DMS114 treated with DMSO at 0.1 percent for 48 hours (cell line): Measurements from ENCODE around the gene SERINC4.
"Not testable (repeated sequence)": the region's sequence is repeated elsewhere in the genome, so short reads cannot be mapped to it uniquely, and the experiment has no call there.

Source experiments
- DNase-seq: peaks from one replicate; lab custom pipeline; 2025; ENCODE audit not compliant: unreplicated experiment; lab: John Stamatoyannopoulos, UW

Gene SERINC4

DNA sequence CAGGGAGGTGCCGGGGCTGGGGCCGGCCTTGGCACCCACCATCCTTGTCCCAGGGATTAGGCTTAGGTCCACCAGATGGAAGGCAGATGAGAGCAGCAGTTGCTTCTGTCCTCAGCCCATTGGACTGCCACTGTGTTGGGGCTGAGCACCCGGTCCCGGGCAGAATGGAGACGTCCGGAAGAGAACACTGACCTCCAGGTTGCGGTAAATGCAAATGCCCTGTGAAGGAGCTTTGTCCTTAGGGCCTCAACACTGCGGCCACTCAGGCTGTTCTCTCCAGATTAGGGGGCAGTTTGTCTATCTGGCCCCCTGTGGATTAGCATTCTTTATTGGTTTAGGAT is at the start of gene SERINC4:
Gene SERINC4 (minus strand): TSS at position 276 of the 341 bp plus-strand sequence. CDS start 234 bp downstream, at position 42.
- no peak for DNase-seq

DNA sequence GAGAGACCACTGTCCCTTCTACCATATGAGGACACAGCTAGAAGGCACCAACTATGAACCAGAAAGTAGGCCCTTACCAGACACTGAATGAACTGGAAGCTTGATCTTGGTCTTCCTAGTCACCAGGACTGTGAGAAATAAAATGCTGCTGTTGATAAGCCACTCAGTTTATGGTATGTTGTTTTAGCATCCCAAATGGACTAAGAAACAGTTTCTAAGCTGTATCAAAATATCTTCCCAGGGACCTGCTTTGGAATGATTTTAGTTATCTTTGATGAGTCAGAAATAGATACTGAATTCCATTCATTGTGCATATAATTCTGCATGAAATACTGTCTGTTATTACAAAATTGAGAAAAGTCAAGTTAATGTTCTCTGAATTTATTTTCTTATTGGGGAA is 45.4 kb upstream of the SERINC4 start:
- DNase-seq = no peak

- DNase-seq = not testable (repeated sequence)
Observed at GRCh38 chr15:43832485-43832884, 32.5 kb upstream of the SERINC4 start.

DNA sequence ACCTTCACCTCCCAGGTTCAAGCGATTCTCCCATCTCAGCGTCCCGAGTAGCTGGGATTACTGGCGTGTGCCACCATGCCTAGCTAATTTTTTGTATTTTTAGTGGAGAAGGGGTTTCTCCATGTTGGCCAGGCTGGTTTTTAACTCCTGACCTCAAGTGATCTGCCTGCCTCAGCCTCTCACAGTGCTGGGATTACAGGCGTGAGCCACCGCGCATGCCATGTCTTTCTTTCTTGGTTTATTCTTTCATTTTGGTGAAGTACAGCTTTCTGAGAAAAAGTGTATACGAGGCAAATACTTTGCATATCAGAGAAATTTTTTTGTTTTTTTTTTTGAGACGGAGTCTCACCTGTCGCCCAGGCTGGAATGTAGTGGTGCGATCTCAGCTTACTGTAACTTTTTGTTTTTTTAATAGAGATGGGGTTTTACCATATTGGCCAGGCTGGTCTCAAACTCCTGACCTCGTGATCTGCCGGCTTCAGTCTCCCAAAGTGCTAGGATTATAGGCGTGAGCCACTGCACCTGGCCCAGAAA is 31.6 kb upstream of the SERINC4 start:
- not testable (repeated sequence) for DNase-seq

GRCh38 chr15:43830691-43831275 is 30.8 kb upstream of the SERINC4 start:
- DNase-seq = not testable (repeated sequence)

- DNase-seq = not testable (repeated sequence)
Observed at GRCh38 chr15:43829951-43830540, 30.0 kb upstream of the SERINC4 start.

DNA sequence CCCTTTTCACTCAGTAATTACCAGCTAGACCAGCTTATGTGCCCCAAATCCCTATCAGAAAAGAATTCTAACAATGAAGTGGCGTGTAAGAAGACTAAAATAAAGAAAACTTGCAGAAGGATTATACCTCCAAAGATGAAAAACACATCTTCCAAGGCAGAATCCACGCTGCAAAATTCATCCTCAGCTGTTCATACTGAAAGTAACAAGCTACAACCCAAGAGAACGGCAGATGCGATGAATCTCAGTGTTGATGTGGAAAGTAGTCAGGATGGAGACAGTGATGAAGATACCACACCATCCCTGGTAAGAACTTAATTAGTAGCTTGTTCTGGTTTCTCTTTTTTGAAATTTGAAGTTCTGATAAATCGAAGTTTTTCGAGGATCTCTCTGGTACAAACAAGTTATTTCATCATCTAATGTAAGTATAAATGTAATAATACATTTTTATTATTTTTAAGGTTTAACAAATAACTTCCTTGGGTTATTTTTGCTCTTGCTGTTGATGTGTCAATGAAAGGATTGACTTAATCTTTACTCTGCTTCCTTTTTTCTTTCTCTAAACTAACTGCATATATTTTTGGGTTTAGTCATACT is 28.1 kb upstream of the SERINC4 start:
- peak; percentile 35 for DNase-seq

GRCh38 chr15:43826508-43827341 is 26.7 kb upstream of the SERINC4 start, which contains the start of gene WDR76:
WDR76 (plus strand) TSS chr15:43827002; CDS start chr15:43827033, 31 bp downstream.
- DNase-seq = peak; percentile 72

DNA sequence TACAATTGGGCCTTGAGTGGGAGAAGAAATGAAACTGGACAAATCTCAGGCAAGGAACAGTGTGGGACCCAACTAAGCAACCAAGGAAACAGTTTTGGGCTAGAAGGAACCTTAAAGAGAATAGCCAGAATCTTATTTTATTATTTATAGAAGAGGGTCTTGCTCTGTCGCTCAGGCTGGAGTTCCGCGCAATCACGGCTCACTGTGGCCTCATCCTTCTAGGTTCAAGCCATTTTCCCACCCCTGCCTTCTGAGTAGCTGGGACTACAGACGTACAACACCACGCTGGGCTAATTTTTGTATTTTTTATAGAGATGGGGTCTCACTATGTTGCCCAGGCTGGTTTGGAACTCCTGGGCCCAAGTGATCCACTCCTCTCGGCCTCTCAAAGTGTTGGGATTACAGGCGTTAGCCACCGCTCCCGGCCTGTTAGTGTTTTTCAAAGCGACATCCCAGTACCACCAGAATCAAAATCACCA is 26.0 kb upstream of the SERINC4 start:
- no peak for DNase-seq

DNA sequence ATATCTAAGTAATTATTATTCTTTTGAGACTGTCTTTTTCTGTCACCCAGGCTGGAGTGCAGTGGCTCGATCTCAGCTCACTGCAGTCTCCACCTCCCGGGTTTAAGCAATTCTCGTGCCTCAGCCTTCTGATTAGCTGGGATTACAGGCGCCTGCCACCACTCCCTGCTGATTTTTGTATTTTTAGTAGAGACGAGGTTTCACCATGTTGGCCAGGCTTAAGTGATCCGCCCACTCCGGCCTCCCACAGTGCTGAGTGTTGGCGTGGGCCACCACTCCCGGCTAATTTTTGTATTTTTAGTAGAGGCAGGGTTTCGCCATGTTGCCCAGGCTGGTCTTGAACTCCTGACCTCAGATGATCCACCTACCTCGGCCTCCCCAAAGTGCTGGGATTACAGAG is 25.3 kb upstream of the SERINC4 start:
- not testable (repeated sequence) for DNase-seq

DNA sequence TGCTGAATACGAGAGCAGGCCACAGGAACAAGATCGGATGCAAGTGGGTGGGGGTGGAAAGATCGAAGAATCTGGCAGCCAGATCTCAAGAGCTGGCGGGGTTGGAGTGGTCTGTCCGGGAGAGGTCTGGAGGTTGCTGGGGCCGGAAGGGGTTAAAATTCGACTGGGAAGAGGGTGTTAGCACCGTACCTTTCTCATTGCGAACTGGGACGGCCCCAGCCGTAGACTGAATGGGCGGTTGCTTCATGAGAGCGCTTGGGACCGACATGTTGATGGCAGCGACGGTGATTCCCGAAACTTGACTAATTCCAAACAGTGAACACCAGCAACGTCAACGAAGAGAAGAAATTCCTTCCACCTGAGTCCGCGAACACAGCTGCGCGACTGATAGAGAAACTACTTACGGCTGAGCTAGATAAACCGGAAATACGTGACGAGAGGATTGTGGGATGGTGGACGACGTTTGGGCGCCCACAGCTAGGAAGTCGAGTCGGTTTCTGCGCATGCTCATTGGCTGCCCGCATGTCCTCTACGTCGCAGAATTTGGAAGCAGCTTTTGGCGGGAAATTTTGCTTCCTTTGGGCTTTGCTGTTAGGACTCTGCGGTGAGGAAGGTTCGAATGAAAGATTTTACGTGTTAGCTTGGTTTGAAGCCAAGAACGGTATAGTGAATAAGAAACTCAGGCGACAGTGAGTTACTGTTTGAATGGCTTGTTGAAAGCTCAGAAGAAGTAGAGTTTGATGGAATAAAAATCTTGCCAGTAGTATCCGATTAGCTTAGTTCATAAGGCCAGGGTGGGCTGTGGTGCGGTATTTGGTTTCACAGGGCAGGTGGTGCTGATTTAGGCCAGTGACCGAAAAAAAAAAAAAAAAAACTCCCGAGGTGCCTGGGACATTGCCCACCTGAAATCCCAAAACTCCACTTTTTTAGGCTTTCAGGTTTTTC is 24.6 kb upstream of the SERINC4 start, which contains the start of gene MFAP1:
Gene MFAP1 (minus strand): TSS at position 389 of the 945 bp plus-strand sequence. CDS start 121 bp downstream, at position 268.
- DNase-seq = peak; percentile 97

DNA sequence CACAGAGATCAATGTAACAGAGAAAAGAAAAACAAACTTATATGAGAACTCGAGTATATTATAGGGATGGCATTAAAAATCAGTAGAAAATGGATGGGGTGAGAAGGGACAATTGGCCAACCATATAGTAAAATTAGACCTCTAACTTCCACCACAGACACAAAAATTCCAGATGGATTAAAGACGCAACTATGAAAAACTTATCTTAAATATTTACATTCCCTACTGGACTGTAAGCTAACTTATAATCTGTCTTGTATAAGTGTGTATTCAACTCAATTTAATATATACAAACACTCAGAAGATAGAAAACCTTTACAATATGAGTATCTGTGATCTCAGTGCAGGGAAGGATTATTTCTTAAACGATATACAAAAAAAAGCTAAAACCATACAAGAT is 21.5 kb upstream of the SERINC4 start:
- no peak for DNase-seq

DNA sequence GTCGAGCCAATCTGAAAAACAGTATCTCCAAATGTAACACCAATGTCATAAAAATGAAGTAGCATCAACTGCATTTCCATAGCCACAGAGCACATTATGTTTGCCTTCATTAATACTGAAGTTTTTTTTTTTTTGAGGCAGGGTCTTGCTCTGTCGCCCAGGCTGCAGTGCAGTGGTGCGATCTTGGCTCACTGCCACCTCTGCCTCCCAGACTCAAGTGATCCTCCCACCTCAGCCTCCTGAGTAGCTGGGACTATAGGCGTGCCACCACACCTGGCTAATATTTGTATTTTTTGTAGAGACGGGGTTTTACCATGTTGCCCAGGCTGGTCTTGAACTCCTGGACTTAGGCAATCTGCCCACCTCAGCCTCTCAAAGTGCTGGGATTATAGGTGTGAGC is 15.0 kb upstream of the SERINC4 start:
- DNase-seq = not testable (repeated sequence)

DNA sequence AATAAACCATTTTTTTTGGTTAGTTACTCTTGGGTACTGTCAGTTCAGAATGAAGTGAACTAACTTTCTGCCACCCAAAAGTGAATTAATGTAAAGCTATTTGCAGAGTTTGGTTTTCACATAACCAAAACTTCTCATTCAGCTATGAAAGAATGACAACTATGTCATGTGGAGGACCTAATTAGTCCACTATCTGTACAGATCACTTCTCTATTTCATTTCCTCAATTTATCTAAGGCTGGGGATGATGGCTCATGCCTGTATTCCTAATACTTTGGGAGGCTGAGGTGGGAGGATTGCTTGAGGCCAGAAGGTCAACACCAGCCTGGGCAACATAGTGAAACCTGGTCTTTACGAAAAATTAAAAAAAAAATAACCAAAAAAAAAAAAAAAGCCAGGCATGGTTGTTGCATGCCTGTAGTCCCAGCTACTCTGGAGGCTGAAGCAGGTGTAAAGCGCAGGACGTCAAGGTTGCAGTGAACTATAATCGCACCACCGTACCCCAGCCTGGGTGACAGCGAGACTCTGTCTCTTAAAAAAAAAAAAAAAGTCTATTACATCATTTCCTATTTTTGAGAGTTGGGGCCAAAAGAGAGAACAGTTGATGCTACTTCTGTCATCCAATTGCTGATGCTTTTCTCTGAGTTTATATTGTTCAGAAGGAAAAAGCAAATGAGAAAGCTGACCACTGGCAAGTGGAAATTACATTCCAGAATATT is 9.1 kb upstream of the SERINC4 start:
- no peak for DNase-seq

- DNase-seq = no peak
Observed at GRCh38 chr15:43808435-43808950, 8.5 kb upstream of the SERINC4 start.

- not testable (repeated sequence) for DNase-seq
Observed at GRCh38 chr15:43802676-43803075, 2.7 kb upstream of the SERINC4 start.

DNA sequence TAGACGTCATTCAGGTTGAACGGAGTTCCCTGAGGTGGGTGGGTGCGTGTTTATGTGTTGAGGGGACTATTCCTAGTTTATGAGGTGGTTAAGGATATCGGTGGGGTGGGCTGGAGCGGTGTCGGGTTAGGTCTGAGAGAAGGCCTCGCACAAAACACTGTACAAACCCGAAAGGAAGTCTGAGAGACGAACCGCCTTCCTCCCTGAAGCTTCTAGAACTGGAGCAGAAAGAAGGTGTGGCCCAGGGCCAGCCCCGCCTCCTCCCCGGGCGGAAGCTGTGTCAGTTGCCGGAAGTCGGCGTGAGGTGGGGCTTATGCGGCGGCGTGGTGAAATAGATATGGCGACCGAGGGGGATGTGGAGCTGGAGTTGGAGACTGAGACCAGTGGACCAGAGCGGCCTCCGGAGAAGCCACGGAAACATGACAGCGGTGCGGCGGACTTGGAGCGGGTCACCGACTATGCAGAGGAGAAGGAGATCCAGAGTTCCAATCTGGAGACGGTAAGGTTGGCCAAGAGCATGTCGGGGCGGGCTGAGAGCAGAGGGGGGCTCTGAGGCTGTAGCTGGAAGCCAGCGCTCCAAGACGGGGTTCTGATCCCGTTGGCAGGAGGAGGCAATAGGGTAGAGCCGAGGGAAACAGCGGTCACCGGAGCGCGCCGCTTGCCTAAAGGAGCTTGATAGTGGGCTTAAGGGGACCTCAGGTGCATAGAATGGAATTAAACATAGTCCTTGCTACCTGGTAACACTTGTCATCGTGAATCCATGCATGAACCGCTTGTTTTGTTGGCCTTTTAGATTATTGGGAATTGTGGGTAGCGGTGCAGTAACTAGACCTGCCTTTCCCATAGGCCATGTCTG is 494 bp upstream of the SERINC4 start, which contains the start of gene HYPK:
Gene HYPK (plus strand): TSS at position 314 of the 856 bp plus-strand sequence. CDS start 24 bp downstream, at position 338.
- DNase-seq = peak; percentile 81
